HepG2 (cell line): ENCODE results near the gene MAN2B2. TPM values are rescaled to one million over a fixed set of nuclear protein-coding genes. Genes with fewer than 3 reads are reported as not detected.

Experiments used
- ATAC-seq: fragments of 200-7000 bp; cut with Tn5 transposase; 3 replicates; pipeline ENCODE4 v1.9.1; 2020; ENCODE audit warnings: mild to moderate bottlenecking, moderate library complexity
- BruUV-seq: library from RNA; stranded (reverse); fragments of 400-500 nt; replicated peaks from 2 replicates; lab custom pipeline; 2021; lab: Mats Ljungman, UMichigan
- CTCF ChIA-PET: fragments of 300-600 bp; formaldehyde crosslinking; extraction: SDS; loops from one replicate; lab custom pipeline; 2021; ENCODE audit warnings: low total read pairs, inconsistent platforms, low intra/inter-chr PET ratio; lab: Yijun Ruan, JAX
- POLR2A ChIA-PET: fragments of 350-600 bp; sonication (Branson Sonifier 250); formaldehyde crosslinking; loops from one replicate; lab custom pipeline; 2020; ENCODE audit warnings: antibody characterized with exemption, inconsistent platforms; lab: Yijun Ruan, JAX
- DNase-seq: peaks from one replicate; pipeline ENCODE4 v3.0.0-alpha.2; 2015; ENCODE audit warnings: low spot score
- FAIRE-seq: peaks from 3 replicates; lab custom pipeline; 2011; peaks lifted over from hg19 to GRCh38; lab: Jason Lieb, UNC
- H2AFZ ChIP-seq: one replicate; pipeline ENCODE4 v1.6.1; 2011; ENCODE audit warnings: low read length, inconsistent platforms
- H3K27ac ChIP-seq: fragments of 300-600 bp; 3 replicates; pipeline ENCODE4 v1.8.0; 2011; ENCODE audit warnings: mixed run types, mild to moderate bottlenecking, mixed read lengths, low read length, inconsistent platforms; ENCODE audit not compliant: insufficient read depth; ENCODE audit errors: extremely low read length
- H3K27me3 ChIP-seq, 2 experiments: fragments of 200-600 bp in 1 of 2; 2 replicates in 1 of 2; 3 replicates in 1 of 2; pipeline versions ENCODE4 v1.6.0 to v1.8.0; 2011; ENCODE audit warnings: low read length in 2 of 2, mild to moderate bottlenecking in 2 of 2, moderate library complexity in 2 of 2, inconsistent platforms in 1 of 2; ENCODE audit not compliant: insufficient read depth in 2 of 2, control insufficient read depth in 1 of 2
- H3K36me3 ChIP-seq, 2 experiments: fragments of 200-600 bp in 1 of 2; replicated peaks in 1 of 2; 2 replicates in 1 of 2; 3 replicates in 1 of 2; pipeline versions ENCODE4 v1.5.1 to v1.8.0; 2011; ENCODE audit warnings: low read length in 2 of 2, inconsistent platforms in 1 of 2; ENCODE audit not compliant: insufficient read depth in 2 of 2, control insufficient read depth in 1 of 2
- H3K4me1 ChIP-seq: 2 replicates; pipeline ENCODE4 v1.5.1; 2012; ENCODE audit warnings: low read length, inconsistent platforms; ENCODE audit not compliant: insufficient read depth
- H3K4me2 ChIP-seq: 2 replicates; pipeline ENCODE4 v1.6.0; 2011; ENCODE audit warnings: low read depth, low read length, inconsistent platforms
- H3K4me3 ChIP-seq, 3 experiments: fragments of 200-600 bp in 1 of 3; sonication (generic), shearing (Covaris generic) in 1 of 3; replicated peaks in 1 of 3; 2 replicates each; pipeline ENCODE4 v1.5.1; 2011 to 2016; ENCODE audit warnings: low read length in 3 of 3, inconsistent platforms in 2 of 3, low read depth in 2 of 3, mild to moderate bottlenecking in 2 of 3, control low read depth in 1 of 3, mixed read lengths in 1 of 3; ENCODE audit not compliant: insufficient read depth in 1 of 3
- H3K79me2 ChIP-seq: one replicate; pipeline ENCODE4 v1.6.1; 2011; ENCODE audit warnings: low read length, inconsistent platforms; ENCODE audit not compliant: insufficient read depth
- H3K9ac ChIP-seq: 2 replicates; pipeline ENCODE4 v1.6.0; 2011; ENCODE audit warnings: mild to moderate bottlenecking, low read depth, low read length, inconsistent platforms; ENCODE audit not compliant: insufficient read depth
- H3K9me3 ChIP-seq: 2 replicates; pipeline ENCODE4 v1.5.1; 2012; ENCODE audit warnings: mild to moderate bottlenecking, low read length
- H4K20me1 ChIP-seq: 2 replicates; pipeline ENCODE4 v1.6.0; 2011; ENCODE audit warnings: inconsistent platforms, mild to moderate bottlenecking, low read length, moderate library complexity; ENCODE audit not compliant: insufficient read depth
- CENPX ChIP-seq: sonication (generic); formaldehyde crosslinking; IDR thresholded peaks from 2 replicates; pipeline ENCODE4 v1.9.0; 2021; ENCODE audit warnings: mild to moderate bottlenecking, missing genetic modification reagents, moderate library complexity
- IRF2 ChIP-seq: IDR thresholded peaks from 2 replicates; pipeline ENCODE4 v1.6.1; 2018; ENCODE audit warnings: missing genetic modification reagents, missing compliant biosample characterization
- LCORL ChIP-seq, 2 experiments: fragments of 450-650 bp in 1 of 2; sonication (generic) in 1 of 2; formaldehyde crosslinking in 1 of 2; IDR thresholded peaks; 2 replicates each; pipeline versions ENCODE4 v1.5.0 to v1.6.1; 2017 to 2020; ENCODE audit warnings: antibody characterized with exemption in 1 of 2, missing genetic modification reagents in 1 of 2
- RBM22 ChIP-seq: fragments of 200-400 bp; formaldehyde crosslinking; optimal IDR thresholded peaks from 2 replicates; pipeline ENCODE3; 2017; ENCODE audit warnings: mild to moderate bottlenecking, low read length, moderate library complexity
- SYNCRIP ChIP-seq: fragments of 200-400 bp; formaldehyde crosslinking; IDR thresholded peaks from 2 replicates; pipeline ENCODE4 v1.6.1; 2018; ENCODE audit warnings: mild to moderate bottlenecking, low read depth, low read length; ENCODE audit not compliant: insufficient read depth
- ZNF34 ChIP-seq: sonication (generic); formaldehyde crosslinking; IDR thresholded peaks from 2 replicates; pipeline ENCODE4 v1.4.0; 2020; ENCODE audit warnings: mild to moderate bottlenecking, missing genetic modification reagents, borderline replicate concordance
- ZNF616 ChIP-seq: sonication (generic); formaldehyde crosslinking; IDR thresholded peaks from 2 replicates; pipeline ENCODE4 v1.5.0; 2020; ENCODE audit warnings: low read depth, mild to moderate bottlenecking, missing genetic modification reagents
- ZNF841 ChIP-seq: sonication (generic); formaldehyde crosslinking; IDR thresholded peaks from 2 replicates; pipeline ENCODE4 v1.8.1; 2023; ENCODE audit warnings: missing genetic modification reagents, borderline replicate concordance
- WGBS: methylation state at CpG from one replicate; pipeline ENCODE4 v1.1.6; 2017; ENCODE audit warnings: low lambda C conversion rate; 5-methylcytosine and 5-hydroxymethylcytosine counted together
- in situ Hi-C: cut with HindIII; loops from 2 replicates; pipeline ENCODE4 v1.10.0; 2017; ENCODE audit warnings: low pct_unique_long_range_greater_than_20kb; ENCODE audit not compliant: extremely low pct_ligation_motif_present
- intact Hi-C: fragments of 100-400 bp; cut with micrococcal nuclease; formaldehyde crosslinking; loops from one replicate; pipeline ENCODE4 v1.10.0; 2022; ENCODE audit not compliant: unreplicated experiment
- polyA plus RNA-seq, 8 experiments: library from polyadenylated mRNA; depleted of rRNA in 3 of 8; stranded (reverse) in 7 of 8; unstranded in 1 of 8; fragments of >200 nt; fragmentation: Illumina TruSeq in 4 of 8; extraction: Trizol in 4 of 8; gene quantifications; 2 replicates each; pipeline versions ENCODE4 v1.2.1 to v1.2.3, GENCODE V29; 2011 to 2016; ENCODE audit warnings: low read depth in 4 of 8, missing spikeins in 1 of 8, mixed read lengths in 1 of 8; ENCODE audit not compliant: insufficient read depth in 1 of 8
- total RNA-seq, 5 experiments: library from RNA; depleted of rRNA; stranded (reverse); fragments of >200 nt; fragmentation: Illumina TruSeq; extraction: Trizol; gene quantifications; 2 replicates each; pipeline ENCODE4 v1.2.3, GENCODE V29; 2016; ENCODE audit warnings: low read depth in 1 of 5
- TF ChIP-seq, protein P1 (sequence below): sonication (generic); formaldehyde crosslinking; IDR thresholded peaks from 2 replicates; pipeline ENCODE4 v1.4.0; 2020; ENCODE audit warnings: missing genetic modification reagents, borderline replicate concordance
- TF ChIP-seq, protein P2 (sequence below): sonication (generic); formaldehyde crosslinking; IDR thresholded peaks from 2 replicates; pipeline ENCODE4 v1.5.1; 2020; ENCODE audit warnings: mild to moderate bottlenecking, missing genetic modification reagents, borderline replicate concordance

Gene MAN2B2
- total and polyA plus RNA-seq, 2 of the 13 experiments (the other 11 are each of a cell fraction or from before 2014, with no cell fraction given) = 4.8 to 5.4 TPM

DNA sequence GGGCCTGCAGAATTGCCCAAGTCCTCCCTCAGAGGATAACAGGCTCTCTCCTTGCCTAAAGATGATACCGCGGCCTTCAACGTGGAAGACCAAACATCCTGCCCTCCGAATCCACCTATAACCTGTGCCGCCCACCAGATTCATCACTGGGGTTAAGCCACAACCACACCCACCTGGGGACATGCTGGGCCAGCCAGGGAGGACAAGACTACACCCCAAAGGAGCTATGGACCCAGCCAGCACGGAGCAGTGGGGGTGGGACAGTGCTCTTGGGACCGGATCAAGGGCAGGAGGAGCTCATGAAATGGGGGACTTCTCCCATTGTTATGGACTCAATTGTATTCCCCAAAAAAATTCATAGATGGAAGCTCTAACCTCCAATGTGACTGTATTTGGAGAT is 6.8 kb upstream of the MAN2B2 start (continued):
- TF ChIP-seq, protein P1, sequence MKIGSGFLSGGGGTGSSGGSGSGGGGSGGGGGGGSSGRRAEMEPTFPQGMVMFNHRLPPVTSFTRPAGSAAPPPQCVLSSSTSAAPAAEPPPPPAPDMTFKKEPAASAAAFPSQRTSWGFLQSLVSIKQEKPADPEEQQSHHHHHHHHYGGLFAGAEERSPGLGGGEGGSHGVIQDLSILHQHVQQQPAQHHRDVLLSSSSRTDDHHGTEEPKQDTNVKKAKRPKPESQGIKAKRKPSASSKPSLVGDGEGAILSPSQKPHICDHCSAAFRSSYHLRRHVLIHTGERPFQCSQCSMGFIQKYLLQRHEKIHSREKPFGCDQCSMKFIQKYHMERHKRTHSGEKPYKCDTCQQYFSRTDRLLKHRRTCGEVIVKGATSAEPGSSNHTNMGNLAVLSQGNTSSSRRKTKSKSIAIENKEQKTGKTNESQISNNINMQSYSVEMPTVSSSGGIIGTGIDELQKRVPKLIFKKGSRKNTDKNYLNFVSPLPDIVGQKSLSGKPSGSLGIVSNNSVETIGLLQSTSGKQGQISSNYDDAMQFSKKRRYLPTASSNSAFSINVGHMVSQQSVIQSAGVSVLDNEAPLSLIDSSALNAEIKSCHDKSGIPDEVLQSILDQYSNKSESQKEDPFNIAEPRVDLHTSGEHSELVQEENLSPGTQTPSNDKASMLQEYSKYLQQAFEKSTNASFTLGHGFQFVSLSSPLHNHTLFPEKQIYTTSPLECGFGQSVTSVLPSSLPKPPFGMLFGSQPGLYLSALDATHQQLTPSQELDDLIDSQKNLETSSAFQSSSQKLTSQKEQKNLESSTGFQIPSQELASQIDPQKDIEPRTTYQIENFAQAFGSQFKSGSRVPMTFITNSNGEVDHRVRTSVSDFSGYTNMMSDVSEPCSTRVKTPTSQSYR (CRISPR knock-in tag) = no peak
- TF ChIP-seq ZNF34 (CRISPR knock-in tag) = no peak

DNA sequence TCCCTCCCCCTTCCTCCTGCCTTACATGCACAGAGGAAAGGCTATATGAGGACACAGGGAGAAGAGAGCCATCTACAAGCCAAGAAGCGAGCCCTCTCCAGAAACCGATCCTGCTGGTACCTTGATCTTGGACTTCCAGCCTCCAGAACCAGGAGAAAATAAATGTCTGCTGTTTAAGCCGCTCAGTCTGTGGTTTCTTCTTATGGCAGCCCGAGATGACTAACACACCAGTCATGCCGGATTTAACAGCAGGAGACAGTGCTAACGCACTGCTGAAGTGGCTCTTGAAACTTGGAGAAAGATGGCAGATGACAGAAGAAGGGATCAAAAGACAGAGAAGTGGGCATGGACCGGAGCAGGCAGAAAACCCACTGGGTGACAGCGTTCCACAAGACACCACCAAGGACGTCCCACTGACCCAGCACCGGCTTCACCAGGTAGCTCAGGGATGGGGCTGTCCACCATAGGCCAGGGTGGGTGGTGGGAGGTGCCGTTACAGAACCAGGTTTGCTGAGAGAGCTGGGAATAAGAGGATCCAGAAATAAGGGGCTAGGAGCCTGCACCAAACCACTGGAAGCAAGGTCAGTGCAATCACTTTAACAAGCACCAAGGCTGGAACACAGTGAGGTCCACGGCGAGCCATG is 6.2 kb upstream of the MAN2B2 start:
- H3K27me3 ChIP-seq = peaks cover 8 to 73% of the 10 kb centered on the region in 2 experiments; a peak in 4 of 5 replicates
- H3K27ac ChIP-seq = no peak overlapping the region
- CTCF ChIA-PET = no interaction called here
- 25% methylated on average over 13 of the region's 13 CpGs for WGBS
- in situ Hi-C loops (loop anchor here (25.0 kb wide), 1 partner anchor 332 kb away; no protein-coding TSS in a partner anchor), intact Hi-C loops (no loop called here)
- no peak for FAIRE-seq
- 0 out of 2 replicates have a peak, but pooled peaks cover 4% of the 10 kb centered on the region for H4K20me1 ChIP-seq
- BruUV-seq = no TSS peak
- H3K9me3 ChIP-seq = peaks cover 4% of the 10 kb centered on the region; the same call in 1 of the 2 replicates
- no peak overlapping the region for H3K4me3 ChIP-seq
- no peak overlapping the region for H3K4me2 ChIP-seq
- H3K9ac ChIP-seq = no peak overlapping the region
- POLR2A ChIA-PET = no interaction called here
- DNase-seq = no peak
- no peak for ATAC-seq
- no peaks in the 10 kb centered on the region for H3K79me2 ChIP-seq
- H2AFZ ChIP-seq = no peak overlapping the region
- H3K4me1 ChIP-seq = peaks cover 4% of the 10 kb centered on the region
- no peaks in the 10 kb centered on the region for H3K36me3 ChIP-seq
- TF ChIP-seq, protein P2, sequence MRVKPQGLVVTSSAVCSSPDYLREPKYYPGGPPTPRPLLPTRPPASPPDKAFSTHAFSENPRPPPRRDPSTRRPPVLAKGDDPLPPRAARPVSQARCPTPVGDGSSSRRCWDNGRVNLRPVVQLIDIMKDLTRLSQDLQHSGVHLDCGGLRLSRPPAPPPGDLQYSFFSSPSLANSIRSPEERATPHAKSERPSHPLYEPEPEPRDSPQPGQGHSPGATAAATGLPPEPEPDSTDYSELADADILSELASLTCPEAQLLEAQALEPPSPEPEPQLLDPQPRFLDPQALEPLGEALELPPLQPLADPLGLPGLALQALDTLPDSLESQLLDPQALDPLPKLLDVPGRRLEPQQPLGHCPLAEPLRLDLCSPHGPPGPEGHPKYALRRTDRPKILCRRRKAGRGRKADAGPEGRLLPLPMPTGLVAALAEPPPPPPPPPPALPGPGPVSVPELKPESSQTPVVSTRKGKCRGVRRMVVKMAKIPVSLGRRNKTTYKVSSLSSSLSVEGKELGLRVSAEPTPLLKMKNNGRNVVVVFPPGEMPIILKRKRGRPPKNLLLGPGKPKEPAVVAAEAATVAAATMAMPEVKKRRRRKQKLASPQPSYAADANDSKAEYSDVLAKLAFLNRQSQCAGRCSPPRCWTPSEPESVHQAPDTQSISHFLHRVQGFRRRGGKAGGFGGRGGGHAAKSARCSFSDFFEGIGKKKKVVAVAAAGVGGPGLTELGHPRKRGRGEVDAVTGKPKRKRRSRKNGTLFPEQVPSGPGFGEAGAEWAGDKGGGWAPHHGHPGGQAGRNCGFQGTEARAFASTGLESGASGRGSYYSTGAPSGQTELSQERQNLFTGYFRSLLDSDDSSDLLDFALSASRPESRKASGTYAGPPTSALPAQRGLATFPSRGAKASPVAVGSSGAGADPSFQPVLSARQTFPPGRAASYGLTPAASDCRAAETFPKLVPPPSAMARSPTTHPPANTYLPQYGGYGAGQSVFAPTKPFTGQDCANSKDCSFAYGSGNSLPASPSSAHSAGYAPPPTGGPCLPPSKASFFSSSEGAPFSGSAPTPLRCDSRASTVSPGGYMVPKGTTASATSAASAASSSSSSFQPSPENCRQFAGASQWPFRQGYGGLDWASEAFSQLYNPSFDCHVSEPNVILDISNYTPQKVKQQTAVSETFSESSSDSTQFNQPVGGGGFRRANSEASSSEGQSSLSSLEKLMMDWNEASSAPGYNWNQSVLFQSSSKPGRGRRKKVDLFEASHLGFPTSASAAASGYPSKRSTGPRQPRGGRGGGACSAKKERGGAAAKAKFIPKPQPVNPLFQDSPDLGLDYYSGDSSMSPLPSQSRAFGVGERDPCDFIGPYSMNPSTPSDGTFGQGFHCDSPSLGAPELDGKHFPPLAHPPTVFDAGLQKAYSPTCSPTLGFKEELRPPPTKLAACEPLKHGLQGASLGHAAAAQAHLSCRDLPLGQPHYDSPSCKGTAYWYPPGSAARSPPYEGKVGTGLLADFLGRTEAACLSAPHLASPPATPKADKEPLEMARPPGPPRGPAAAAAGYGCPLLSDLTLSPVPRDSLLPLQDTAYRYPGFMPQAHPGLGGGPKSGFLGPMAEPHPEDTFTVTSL = no peak
- no peak for TF ChIP-seq ZNF841 (CRISPR knock-in tag)
- no peak for TF ChIP-seq LCORL (IDR thresholded peaks at IDR 0.05)
- TF ChIP-seq LCORL (CRISPR knock-in tag; IDR thresholded peaks at IDR 0.05) = no peak
- no peak for TF ChIP-seq IRF2
- no peak for TF ChIP-seq CENPX (CRISPR knock-in tag)
- no peak for TF ChIP-seq ZNF616
- TF ChIP-seq SYNCRIP = no peak
- no peak for TF ChIP-seq RBM22
